ENCODE measurements around the gene PPP2R1B.
"Not testable (repeated sequence)": the region's sequence is repeated elsewhere in the genome, so short reads cannot be mapped to it uniquely, and the experiment has no call there.

The PPP2R1B gene

DNA sequence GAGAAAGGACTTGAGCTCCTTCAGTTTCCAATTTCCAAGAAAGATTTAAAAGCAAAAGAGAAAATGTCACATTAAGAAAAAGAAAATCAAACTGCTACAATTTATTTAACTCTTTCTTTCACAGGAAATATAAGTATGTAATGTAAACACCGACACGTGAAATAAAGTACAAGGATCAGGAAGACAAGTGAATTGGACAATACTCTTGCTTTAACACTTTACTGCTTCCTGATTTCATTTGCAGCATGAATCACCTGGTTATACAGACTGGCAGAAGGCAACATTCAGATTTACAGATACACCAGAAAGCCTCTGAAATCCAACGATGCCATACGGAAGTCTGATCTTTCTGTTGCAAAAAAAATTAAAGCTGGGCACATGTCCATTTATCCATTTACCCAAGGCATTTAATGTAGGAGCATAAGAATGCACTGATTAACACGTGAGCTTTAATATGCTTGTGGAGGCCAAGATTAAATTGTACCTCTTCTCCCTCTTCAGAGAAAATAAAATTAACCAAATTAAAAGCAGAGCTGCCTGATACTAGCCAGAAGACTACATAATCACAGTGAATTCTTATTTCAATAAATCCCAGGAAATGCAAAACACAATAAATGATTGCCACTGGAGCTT is 16.0 kb upstream of the PPP2R1B start:
- DNase-seq (ENCODE audit: low spot score), result no peak

DNA sequence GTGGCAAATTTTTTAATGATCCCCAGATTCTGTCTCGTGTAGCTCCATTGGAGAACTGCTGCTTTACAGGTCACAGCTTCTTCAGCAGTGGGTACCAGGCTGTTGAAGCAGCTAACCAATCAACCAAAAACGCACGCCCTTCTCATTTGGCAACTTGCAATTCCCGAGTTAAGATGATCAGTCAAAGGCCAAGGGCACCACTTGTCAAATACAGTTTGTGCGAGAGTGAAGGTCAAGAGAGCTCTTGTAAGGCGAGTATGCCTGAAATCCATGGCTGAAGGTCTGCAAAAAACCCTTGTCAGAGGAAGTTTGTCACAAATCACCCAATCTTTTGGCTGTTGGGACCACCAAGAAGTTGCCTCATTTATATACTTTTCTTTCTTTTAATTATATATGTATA is 12.9 kb upstream of the PPP2R1B start:
- DNase-seq (ENCODE audit: low spot score), result no peak

DNA sequence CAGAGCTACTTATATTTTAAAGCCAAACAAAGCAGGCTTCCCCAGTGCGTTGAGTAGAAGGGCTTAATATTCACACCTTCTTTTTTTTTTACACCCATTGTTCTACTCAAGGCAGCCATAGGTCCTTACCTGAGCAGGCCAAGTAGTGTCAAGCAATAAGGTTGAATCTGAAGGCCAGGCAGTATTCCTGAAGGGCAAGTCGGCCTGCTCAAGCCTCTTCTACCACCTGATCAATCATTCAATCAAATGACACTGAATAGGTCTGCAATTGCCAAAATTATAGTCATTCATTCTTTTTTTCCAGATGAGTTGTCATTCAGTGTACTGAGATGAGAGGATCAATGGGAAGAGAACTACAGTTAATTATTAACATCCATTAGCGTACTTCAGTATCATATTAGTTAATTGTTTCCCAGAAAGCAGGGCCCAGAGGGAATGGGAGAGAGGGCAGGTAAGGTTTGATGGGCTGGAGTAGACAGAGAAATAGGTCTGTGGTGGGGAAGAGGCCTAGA is 11.9 kb upstream of the PPP2R1B start:
- no peak for DNase-seq (ENCODE audit: low spot score)

DNA sequence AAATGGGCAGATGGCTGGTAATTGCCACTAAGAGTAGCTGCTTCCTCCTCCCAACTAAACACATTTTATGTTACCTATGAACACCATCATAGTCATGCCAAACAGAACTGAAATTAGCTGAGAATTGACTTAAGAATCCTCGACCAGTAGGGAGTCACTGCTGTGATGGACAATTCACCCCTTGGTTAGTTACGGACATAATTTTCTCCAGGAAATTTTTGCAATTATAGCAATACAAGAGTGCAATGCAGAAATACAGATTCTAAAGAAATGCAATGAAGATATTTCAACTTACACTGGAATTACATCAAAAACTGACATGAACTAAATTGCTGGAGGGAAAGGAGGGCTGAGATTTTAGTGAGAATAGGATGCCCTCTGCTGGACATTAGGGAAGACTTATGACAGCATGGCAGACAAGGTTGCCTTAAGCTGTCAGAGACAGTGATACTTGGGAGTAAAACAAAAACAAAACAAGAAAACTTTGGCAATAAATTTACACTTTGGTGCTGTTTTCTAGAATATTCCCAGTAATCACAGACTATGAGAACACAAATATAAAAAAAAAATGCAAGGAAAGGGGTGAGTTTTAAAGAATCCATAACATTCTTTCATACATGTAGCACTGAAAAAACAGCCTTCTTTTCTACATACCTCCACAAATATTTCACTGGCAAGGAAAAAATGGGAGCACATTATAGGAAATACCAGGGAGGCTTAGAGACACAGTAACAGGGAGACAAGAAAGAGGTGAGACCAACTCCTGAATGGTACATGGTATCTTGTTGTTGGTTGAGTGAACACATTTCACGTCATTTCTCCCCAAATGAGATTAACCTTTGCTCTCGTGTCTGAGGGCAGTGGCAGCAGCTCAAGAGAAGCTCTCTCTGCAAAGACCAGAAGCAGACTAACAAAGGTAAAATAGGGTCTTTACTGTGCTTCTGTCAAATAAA is 11.2 kb upstream of the PPP2R1B start:
- peak; percentile 75 for DNase-seq (ENCODE audit: low spot score)

DNA sequence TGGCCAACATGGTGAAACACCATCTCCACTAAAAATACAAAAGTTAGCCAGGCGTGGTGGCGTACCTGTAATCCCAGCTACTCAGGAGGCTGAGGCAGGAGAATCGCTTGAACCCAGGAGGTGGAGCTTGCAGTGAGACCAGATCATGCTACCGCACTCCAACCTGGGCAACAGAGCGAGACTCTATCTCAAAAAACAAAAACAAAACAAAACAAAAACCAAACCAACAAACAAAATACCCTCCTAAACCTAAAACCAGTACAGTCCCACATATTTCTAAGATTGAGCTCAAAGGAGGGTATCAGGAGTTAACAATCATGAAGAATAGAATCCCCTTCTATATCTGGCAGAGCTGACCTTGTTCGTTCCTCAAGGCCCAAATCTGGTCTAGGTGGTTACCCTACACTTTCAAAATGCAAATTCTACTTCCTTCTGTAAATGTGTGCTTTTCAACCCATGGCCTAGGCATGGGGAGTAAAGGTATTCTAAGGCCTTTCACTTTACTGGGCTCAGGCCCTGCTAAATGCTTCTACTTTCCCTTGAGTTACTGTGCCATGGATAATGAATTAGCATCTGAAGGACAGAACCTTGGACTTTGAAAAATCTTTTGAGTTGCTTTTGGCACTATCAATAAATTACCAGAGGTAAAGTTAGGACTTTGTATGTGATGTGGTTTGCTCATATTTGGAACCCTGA is 10.4 kb upstream of the PPP2R1B start:
- DNase-seq (ENCODE audit: low spot score), result no peak

DNA sequence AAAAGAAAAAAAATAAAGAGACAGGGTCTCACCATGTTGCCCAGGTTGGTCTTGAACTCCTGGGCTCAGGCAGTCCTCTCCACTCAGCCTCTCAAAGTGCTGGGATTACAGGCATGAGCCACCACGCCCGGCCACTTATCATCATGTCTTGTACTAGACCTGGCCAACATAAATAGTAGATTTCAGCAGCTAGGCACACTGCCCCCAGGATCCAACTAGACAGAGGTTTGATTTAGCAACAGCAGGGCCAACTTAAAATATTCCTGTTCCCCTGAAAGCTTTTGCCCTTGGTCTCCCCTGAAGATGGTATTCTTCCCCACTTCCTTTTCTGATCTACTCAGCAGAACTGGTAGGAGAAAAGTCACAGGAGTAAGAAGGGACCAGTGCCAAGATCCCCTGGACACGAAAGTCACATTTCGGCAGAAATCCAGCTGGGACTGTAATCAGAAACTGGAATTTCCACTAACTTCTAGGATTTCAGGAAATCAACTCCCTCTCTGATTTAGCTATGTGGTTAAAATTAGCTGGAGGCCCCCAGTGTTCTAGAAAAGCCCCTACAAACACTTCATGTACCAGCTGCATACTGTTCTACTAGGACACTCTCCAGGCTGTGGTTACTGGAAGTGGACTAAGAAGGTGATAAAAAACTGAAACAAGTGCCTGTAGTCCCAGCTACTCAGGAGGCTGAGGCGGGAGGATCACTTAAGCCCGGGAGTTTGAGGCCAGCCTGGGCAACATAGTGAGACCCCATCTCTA is 8.9 kb upstream of the PPP2R1B start:
- peak; percentile 15 for DNase-seq (ENCODE audit: low spot score)

DNA sequence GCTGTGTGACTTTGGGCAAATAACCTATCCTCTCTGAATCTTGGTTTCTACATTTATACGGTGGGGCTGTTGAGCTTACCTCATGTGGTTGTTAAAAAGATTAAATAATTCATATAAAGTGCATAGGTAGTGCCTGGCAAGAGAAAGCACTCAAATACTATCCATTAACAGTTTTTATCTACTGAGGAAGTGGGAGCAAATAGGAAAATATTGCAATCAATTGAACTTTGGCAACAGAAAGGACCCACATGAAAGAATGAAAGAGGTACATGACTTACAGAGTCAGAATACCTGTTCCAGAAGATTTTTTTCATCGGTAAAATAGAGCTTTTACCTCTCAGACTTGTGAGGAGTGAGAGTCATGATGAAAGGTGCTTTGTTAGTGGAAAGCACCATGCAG is 6.3 kb upstream of the PPP2R1B start:
- DNase-seq (ENCODE audit: low spot score), result no peak

DNA sequence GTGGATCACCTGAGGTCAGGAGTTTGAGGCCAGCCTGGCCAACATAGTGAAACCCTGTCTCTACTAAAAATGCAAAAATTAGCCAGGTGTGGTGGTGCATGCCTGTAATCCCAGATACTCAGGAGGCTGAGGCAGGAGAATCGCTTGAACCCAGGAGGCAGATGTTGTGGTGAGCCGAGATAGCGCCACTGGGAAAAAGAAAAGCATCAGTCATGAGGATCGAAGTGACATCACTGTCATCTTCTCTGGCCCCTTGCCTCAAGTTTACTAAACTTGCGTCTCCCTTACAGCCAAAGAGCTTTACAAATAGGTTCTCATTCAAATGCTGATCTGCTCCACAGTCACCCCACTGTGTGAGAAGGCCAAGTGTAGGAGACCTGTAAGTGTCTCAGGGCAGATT is 5.0 kb upstream of the PPP2R1B start:
- not testable (repeated sequence) for DNase-seq (ENCODE audit: low spot score)

DNA sequence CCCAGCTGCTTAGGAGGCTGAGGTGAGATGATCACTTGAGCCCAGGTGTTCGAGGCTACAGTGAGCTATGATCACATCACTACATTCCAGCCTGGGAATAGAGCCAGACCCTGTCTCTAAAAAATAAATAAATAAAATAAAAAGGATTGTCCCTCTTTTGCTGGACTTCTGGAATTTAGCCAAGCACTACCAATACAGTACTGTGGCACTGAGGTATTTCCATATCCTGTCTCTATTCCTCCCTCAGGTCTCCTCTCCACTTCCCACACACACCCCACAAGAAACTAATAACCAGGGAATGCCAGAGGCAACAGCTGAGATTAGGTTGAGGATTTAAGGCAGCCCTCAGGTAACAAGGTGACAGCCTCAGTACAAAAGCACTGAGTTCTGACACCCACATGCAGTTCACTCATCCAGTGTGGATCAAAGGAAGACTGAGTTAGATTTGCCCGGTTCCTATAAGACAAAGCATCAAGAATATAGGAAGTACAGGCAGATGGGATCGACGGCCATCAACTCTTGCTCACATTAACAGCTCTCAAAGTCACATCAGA is 4.5 kb upstream of the PPP2R1B start:
- no peak for DNase-seq (ENCODE audit: low spot score)

DNA sequence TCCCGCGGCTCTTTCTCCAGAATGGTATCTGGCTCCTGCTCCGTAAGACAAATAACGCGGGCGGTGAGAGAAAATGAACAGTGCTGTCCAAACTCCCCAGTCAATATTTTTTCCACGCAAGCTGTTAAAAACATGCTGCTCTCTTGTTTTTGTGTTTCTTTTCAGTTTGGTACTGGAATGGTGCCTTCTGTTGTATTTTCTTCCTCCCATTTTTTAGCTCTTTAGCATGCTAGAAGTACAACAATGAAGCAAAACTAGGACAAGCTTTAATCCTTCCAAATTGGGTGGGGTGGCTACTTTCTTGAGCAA is 599 bp upstream of the PPP2R1B start:
- DNase-seq (ENCODE audit: low spot score), result no peak

DNA sequence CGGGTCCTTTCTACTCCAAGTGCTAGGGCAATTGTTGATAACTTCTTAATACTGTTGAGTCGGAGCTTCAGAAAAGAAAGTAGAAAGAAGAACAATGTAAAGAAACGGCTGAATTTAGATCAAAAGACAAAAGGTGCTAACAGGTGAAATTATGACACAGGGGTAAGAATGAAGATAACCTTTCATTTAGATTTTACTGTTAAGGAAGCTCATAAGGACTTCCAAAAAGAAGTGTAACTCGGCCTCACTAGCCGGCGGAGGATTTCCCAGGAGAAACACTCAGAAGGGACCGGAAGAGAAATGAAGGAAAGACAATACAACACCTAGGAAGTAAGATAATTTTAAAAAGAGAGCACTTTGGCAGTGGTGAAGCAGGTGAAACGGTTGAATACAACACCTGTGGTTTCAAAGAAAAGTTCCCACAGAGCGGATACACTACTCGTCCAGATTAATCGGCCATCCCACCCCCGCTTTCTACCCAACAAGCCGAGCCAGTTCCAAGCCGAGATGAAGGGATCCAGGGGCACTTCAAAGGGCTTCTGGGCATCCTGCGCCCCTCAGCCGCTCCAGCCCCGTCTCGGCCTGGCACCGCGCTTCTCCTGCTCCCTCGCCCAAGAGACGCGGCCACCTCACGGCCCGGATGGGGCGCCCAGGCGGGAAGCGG is 737 bp downstream of the PPP2R1B start:
- DNase-seq (ENCODE audit: low spot score), result peak; percentile 29

DNA sequence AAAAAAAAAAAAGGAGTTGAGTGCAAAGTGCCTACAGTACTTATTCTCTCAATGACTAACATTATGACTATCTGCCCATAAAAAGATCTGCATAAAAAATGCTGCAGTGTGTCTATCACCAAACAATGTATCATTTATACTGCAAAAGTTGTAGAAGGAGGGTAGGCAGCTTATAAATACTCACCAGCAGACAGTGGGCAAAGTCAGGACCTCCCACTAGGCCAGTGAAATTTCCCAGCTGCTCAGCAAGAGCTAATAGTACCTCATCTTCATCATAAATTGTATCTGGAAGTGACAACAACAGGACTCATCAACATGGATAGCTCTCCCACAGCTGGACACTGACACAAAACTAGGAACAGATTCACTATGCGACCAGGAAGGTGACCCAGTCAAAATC is 1.6 kb downstream of the PPP2R1B start:
- peak; percentile 27 for DNase-seq (ENCODE audit: low spot score)

DNA sequence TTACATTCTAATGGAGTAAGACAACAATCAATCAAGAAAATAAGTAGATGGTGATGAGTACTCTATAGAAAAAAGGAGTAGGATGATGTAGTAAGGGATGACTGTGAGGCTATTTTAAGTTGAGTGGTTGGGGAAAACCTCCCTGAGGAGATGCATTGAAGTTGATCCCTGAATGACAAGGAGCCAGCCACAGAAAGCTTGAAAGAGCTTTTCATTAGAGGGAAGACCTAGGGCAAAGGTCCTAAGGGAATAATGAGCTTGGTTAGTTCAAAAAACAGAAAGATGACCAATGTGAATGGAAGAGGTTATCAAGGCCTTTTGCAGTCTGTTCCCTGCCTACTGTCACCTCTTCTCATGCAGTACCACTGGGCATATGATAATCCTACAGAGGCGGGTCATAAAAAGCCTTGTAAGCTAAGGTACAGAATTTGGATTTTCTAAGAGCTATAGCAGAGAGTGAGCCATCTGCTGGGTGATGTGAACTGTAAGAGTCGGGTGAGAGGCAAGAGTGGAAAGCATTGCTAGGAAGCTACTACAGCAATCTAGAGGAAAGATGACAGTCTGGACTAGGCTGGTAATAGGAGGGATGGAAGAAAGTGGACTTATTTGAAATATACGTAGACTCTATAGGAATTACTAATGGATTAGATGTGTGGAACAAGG is 3.1 kb downstream of the PPP2R1B start:
- DNase-seq (ENCODE audit: low spot score), result no peak

DNA sequence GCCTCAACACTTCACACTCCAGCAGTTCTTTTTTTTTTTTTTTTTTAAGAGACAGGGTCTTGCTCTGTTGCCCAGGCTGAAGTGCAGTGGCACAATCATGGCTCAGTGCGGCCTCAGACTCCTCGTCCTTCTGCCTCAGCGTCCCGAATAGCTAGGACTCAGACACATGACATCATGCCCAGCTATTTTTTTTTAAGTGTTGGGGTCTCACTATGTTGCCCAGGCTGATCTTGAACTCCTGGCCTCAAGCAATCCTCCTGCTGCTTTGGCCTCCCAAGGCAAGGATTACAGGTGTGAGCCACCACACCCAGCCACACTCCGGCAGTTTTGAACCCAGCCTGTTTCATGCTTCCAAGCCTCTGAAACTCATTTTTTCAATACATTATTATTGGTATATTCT is 3.7 kb downstream of the PPP2R1B start:
- DNase-seq (ENCODE audit: low spot score), result no peak

DNA sequence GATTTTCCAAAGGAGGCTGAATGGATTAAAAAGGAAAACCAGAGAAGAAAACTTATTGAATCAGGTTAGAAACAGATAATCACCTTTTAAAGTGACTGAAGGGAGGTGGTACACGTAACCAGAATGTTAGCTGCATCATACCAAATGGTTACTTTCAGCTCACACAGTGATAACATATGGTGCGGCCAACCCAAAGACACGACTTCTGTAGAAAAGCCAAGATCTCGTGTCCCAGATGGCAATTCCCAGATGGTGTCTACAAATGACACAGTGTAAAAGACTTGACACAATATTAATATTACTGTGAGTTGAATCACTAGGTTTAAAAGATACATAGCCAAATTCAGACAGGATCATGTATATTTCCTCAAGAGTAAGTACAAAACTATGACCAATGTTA is 5.2 kb downstream of the PPP2R1B start:
- DNase-seq (ENCODE audit: low spot score), result no peak

DNA sequence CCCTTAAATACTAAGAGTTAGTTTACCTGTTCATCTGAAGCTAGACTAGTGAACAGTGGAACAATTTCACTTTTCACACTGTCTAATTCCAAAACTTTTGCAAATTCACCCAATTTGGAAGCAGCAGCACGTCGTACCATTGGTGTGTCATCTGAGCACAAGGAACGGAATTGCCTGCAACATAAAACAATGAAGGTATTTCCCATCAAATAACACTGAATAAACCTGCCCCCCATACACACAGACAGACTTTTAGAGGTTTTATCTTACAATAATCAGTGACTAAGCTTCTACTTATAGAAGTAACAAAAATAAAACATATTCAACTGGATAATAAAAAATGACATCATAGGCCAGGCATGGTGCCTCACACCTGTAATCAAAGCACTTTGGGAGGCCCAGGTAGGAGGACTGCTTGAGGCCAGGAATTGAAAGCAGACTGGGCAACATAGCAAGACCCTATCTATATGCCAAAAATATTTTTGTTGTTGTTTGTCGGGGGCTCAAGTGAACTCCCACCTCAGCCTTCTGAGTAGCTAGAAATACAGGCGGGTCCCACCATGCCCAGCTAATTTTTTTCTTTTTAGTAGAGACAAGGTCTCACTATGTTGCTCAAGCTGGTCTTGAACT is 6.3 kb downstream of the PPP2R1B start:
- no peak for DNase-seq (ENCODE audit: low spot score)

DNA sequence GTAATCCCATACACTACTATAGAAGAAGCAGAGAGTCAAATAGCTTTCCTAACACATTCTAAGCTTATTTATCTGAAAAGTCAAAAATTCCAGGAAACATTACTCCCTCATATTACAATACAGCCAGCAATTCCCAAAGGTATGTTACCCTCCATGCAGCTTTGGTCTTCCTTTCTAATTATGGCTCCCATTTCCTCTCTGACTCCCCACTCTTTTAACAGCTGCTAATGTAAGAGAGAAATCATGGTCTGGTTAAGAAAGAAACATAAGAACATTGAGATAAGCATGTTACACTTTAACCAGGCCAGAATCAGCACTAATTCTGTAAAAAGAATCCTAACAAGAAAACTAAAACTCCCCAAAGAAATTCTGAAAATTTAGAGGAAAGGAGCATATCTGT is 6.8 kb downstream of the PPP2R1B start:
- no peak for DNase-seq (ENCODE audit: low spot score)

DNA sequence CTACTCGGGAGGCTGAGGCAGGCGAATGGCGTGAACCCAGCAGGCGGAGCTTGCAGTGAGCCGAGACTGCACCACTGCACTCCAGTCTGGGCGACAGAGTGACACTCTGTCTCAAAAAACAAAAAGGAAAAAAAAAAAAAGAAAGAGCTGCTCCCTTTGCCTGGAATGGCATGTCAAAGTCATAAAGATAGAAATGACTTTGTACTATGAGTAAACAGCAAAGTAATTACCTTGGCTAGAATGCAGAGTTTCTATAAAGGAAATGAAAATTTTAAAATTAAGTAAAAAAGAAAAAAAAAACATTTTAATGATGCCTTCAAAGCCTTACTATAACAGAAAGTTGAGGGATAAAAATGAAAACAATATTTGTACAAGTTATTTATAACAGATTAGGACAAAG is 10.1 kb downstream of the PPP2R1B start:
- no peak for DNase-seq (ENCODE audit: low spot score)

DNA sequence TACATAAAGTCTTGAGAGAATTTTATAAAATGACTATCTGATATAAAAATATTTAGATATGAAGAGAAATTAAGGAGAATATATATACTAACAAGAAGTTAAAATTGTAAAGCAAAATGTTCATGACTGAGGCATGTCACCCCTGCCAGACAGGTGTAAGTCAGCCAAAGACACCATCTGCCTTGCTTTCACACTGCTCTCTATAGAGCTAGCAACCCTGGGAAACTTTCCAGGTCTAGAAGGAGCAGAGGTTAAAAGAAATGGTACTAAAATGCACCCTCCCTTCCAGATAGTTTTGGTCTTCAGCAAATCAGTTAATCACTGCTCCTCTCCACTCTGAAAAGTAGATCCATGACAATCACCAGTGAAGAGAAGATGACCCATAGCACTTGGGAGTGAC is 16.5 kb downstream of the PPP2R1B start:
- no peak for DNase-seq (ENCODE audit: low spot score)

All from AG08395 (cell line).